Left ventricle myocardium inferior (tissue), 1 donor: ENCODE measurements around the gene RAD51AP1. TPM values are rescaled to one million over a fixed set of nuclear protein-coding genes. Genes with fewer than 3 reads are reported as not detected.
A peak's percentile ranks its signal among the peaks of the same experiment; 100 is the strongest.

ENCODE experiments used
- DNase-seq: peaks from one replicate; pipeline ENCODE4 v3.0.0-alpha.2; 2020
- H3K27ac ChIP-seq: fragments of 200-600 bp; replicated peaks from 2 replicates; pipeline ENCODE4 v1.8.0; 2021
- H3K27me3 ChIP-seq: fragments of 200-600 bp; 2 replicates; pipeline ENCODE4 v1.8.0; 2021; ENCODE audit warnings: low read depth
- H3K36me3 ChIP-seq: fragments of 200-600 bp; 2 replicates; pipeline ENCODE4 v1.8.0; 2021
- H3K4me1 ChIP-seq: fragments of 200-600 bp; 2 replicates; pipeline ENCODE4 v1.8.0; 2021
- H3K4me3 ChIP-seq: fragments of 200-600 bp; 2 replicates; pipeline ENCODE4 v1.8.0; 2021; ENCODE audit warnings: mild to moderate bottlenecking, moderate library complexity
- H3K9me3 ChIP-seq: fragments of 200-600 bp; replicated peaks from 2 replicates; pipeline ENCODE4 v1.8.0; 2021
- intact Hi-C: fragments of 100-400 bp; cut with micrococcal nuclease; formaldehyde crosslinking; loops from one replicate; pipeline ENCODE4 v1.11.0; 2022
- total RNA-seq: library from RNA; stranded (reverse); fragmentation: NEBNext Ultra II Directional; extraction: Animal tissue kit (Norgen Biotek cat#: 25700); gene quantifications from one replicate; pipeline ENCODE4 v1.2.1, GENCODE V29; 2021
- TF ChIP-seq, protein P1 (sequence below): fragments of 200-600 bp; IDR thresholded peaks from 2 replicates; pipeline ENCODE4 v1.8.0; 2021; ENCODE audit warnings: antibody characterized with exemption, mild to moderate bottlenecking, borderline replicate concordance
- donor health status: DM: no; HTN: yes; CAD: no; lungs with severe emphysema.

The RAD51AP1 gene
- total RNA-seq, 1 donor from 2014 or later, result 1.2 TPM

DNA sequence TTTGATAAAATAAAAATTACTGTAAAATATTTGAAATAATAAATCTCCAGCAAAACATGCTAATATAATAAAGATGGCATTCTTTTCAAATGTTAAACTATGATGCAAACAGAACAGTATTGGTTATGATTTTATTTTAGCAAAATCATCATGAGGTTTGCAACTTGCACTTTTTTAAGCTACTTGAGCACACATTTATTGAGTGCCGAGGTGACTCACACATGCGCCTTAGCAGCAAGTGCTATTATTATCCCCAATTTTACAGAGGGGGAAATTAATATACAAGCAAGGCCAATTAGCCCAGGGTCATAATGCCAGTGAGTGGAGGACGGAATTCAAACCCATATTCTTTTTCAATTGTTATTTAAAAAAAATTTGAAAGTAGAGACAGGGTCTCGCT lies 30.6 kb downstream of the RAD51AP1 start:
- Histone ChIP-seq H3K9me3 (no peaks in the 10 kb centered on the region), H3K27me3 (no peaks in the 10 kb centered on the region), H3K36me3 (no peaks in the 10 kb centered on the region), H3K4me3 (no peak overlapping the region), H3K27ac (no peak overlapping the region), H3K4me1 (no peaks in the 10 kb centered on the region)
- intact Hi-C loops, result no loop called here
- no peak for DNase-seq
- TF ChIP-seq, protein P1, sequence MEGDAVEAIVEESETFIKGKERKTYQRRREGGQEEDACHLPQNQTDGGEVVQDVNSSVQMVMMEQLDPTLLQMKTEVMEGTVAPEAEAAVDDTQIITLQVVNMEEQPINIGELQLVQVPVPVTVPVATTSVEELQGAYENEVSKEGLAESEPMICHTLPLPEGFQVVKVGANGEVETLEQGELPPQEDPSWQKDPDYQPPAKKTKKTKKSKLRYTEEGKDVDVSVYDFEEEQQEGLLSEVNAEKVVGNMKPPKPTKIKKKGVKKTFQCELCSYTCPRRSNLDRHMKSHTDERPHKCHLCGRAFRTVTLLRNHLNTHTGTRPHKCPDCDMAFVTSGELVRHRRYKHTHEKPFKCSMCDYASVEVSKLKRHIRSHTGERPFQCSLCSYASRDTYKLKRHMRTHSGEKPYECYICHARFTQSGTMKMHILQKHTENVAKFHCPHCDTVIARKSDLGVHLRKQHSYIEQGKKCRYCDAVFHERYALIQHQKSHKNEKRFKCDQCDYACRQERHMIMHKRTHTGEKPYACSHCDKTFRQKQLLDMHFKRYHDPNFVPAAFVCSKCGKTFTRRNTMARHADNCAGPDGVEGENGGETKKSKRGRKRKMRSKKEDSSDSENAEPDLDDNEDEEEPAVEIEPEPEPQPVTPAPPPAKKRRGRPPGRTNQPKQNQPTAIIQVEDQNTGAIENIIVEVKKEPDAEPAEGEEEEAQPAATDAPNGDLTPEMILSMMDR, result no peak

DNA sequence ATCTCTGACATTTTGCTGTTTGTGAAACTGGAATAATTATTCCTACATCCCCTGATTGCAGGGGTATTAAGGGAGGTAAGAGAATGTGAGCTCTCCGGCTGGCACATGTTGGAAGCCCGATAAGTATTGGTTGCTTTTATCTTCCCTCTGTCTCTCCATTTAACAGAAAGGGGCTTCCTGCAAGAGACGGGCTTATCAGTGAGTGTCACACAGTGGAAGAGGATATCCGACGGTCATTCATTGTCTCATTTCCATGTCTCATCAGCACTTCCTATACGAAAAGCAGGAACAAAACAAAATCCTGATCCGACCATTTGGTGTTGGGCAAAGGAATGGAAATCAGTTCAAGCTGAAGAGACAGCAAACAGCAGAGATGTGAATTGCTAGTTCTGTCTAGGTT lies 34.0 kb downstream of the RAD51AP1 start:
- DNase-seq, result no peak
- no peaks in the 10 kb centered on the region for H3K9me3 ChIP-seq
- no peaks in the 10 kb centered on the region for H3K4me1 ChIP-seq
- H3K36me3 ChIP-seq, result no peaks in the 10 kb centered on the region
- intact Hi-C loops, result no loop called here
- H3K27me3 ChIP-seq, result no peaks in the 10 kb centered on the region
- no peak overlapping the region for H3K27ac ChIP-seq
- no peak overlapping the region for H3K4me3 ChIP-seq
- TF ChIP-seq, protein P1, result no peak

DNA sequence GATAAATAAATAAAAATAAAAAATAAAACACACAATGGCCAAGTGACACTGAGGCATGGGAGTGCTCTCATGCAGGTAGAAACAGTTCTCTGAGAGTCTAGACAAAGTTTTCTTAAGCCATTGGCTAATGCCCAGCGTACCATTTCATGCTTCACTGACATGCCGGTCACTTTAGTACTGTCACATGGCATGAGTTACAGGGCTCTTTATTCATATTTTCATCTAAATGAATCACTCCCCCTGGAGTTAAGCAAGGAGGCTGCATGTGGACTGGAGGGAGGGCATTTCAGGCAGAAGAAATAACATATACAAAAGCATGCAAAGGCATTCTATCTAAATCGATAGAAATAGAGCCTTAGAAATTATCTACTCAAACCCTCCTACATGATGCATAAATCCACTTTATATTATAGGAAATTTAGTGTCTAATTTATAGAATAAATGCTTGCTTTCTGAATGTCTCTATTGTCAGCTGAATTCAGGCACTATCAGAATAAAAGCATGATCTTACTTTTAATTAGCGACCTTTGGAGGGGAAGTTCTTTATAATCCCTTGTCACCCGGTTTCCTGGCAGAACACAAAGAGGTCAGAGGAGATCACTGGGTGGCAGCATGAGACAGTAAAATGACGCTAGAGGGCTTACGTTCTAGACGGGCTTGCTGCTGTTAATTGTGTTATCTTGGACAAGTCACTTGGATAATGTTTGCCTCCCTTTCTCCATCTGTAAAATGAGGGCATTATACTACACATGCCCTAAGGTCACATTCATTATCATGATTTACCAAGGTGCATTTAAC lies 40.8 kb downstream of the RAD51AP1 start:
- Histone ChIP-seq H3K27ac (no peak overlapping the region), H3K27me3 (peaks cover 26% of the 10 kb centered on the region)
- intact Hi-C loops, result no loop called here

DNA sequence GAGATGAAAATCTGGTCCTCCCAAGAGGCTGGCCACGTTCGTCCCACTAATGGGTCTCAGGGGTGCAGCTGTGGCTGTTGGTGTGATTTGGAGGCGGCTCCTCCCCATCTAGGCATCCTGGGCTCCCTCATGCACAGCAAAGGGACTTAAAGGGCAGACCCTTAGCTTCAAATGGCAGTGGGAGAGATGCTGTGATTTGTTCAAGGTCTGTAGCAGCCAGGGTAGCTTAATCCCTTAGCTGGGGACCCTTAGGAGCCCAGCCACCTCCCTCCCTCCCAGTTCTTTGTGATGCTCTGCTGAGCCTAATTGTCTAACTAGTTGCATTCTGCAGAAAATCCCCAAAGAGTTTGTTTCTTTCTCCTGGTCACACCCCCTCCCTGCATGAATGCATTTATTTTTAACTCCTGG lies 41.6 kb downstream of the RAD51AP1 start:
- no peak overlapping the region for H3K27ac ChIP-seq
- no peaks in the 10 kb centered on the region for H3K36me3 ChIP-seq
- peaks cover 33% of the 10 kb centered on the region for H3K27me3 ChIP-seq
- no peak overlapping the region for H3K4me3 ChIP-seq
- H3K9me3 ChIP-seq, result no peaks in the 10 kb centered on the region
- DNase-seq, result no peak
- TF ChIP-seq, protein P1, result no peak
- H3K4me1 ChIP-seq, result no peaks in the 10 kb centered on the region
- intact Hi-C loops, result no loop called here

More for the DNA sequence above, 40.8 kb downstream of the RAD51AP1 start:
- H3K36me3 ChIP-seq, result no peaks in the 10 kb centered on the region
- H3K4me1 ChIP-seq, result no peaks in the 10 kb centered on the region
- H3K4me3 ChIP-seq, result no peak overlapping the region
- H3K9me3 ChIP-seq, result no peaks in the 10 kb centered on the region
- TF ChIP-seq, protein P1, result peak; percentile 22
- no peak for DNase-seq

DNA sequence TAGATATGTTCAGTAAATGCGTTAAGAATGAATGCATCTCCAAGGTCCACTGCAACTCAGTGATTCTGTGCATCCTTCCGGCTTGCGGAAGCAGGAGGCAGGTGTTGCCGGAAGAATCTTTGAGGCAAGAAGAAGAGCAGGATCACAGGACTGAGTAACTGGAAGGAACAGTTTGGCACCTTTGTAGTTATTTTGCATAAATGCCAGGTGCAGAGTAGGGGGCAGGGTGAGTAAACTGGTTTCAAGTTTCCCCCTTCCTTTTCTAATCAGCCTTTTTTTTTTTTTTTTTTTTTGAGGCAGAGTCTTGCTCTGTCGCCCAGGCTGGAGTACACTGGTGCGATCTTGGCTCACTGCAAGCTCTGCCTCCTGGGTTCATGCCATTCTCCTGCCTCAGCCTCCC lies 45.6 kb downstream of the RAD51AP1 start:
- intact Hi-C loops, result no loop called here
- H3K27ac ChIP-seq, result no peak overlapping the region

More for the DNA sequence above, 45.6 kb downstream of the RAD51AP1 start:
- Histone ChIP-seq H3K36me3 (no peaks in the 10 kb centered on the region), H3K4me1 (no peaks in the 10 kb centered on the region), H3K9me3 (no peaks in the 10 kb centered on the region), H3K4me3 (no peak overlapping the region), H3K27me3 (peaks cover 49% of the 10 kb centered on the region)
- no peak for DNase-seq
- TF ChIP-seq, protein P1, result no peak
